GM12801 (cell line): ENCODE measurements around the gene CIITA.

Experiments
- TF ChIP-seq, protein P1 (sequence below): IDR thresholded peaks from one replicate; pipeline ENCODE4 v1.5.1; 2011; ENCODE audit warnings: control low read depth; ENCODE audit not compliant: insufficient read length; ENCODE audit errors: extremely low read depth

The CIITA gene

DNA sequence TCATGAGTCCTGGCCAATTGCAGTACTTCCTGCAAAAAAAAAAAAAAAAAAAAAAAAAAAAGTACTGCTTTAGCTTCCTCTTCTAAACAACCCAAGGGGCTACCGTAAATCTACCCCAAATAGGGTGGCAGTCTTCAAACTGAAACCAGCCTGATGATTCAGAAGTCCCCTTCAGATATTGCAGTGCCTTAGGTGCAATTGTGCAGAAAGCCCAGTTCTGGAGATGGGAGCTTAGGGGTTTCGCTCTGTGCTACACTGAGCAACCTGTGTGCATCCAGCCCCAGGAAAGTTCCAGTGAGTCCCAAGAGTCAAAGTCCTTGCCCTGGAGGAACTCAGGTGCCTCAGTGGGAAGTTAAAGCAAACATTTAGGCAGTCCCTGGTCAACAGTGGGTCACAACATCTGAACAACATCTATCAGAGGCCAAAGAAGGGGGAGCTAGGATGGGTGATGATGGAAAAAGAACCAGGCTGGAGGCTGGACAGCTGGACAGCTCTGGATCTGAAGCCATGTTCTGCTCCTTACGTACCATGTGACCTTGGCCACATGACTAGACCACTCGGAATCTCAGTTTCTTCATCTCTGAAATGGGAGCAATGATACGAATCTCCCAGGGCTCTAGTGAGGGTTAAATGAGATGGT lies 6.7 kb upstream of the CIITA start:
- TF ChIP-seq, protein P1, sequence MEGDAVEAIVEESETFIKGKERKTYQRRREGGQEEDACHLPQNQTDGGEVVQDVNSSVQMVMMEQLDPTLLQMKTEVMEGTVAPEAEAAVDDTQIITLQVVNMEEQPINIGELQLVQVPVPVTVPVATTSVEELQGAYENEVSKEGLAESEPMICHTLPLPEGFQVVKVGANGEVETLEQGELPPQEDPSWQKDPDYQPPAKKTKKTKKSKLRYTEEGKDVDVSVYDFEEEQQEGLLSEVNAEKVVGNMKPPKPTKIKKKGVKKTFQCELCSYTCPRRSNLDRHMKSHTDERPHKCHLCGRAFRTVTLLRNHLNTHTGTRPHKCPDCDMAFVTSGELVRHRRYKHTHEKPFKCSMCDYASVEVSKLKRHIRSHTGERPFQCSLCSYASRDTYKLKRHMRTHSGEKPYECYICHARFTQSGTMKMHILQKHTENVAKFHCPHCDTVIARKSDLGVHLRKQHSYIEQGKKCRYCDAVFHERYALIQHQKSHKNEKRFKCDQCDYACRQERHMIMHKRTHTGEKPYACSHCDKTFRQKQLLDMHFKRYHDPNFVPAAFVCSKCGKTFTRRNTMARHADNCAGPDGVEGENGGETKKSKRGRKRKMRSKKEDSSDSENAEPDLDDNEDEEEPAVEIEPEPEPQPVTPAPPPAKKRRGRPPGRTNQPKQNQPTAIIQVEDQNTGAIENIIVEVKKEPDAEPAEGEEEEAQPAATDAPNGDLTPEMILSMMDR, result no peak

DNA sequence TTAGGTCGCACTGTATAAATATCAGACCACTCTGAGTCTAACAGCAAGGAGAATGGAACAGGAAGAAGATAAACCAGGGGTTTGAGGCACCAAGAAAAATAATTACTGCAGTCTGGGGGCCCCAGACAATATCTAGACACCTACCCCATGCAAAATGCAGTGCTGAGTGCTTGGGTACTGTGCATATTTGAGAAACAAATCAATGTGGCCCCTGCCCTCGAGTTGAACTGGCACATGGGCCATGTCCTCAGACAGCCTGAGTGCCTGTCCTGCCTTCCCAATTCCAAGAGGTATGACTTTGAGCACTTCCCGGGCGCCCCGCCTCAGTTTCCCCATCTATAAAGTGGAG lies 6.2 kb upstream of the CIITA start:
- TF ChIP-seq, protein P1, result no peak

DNA sequence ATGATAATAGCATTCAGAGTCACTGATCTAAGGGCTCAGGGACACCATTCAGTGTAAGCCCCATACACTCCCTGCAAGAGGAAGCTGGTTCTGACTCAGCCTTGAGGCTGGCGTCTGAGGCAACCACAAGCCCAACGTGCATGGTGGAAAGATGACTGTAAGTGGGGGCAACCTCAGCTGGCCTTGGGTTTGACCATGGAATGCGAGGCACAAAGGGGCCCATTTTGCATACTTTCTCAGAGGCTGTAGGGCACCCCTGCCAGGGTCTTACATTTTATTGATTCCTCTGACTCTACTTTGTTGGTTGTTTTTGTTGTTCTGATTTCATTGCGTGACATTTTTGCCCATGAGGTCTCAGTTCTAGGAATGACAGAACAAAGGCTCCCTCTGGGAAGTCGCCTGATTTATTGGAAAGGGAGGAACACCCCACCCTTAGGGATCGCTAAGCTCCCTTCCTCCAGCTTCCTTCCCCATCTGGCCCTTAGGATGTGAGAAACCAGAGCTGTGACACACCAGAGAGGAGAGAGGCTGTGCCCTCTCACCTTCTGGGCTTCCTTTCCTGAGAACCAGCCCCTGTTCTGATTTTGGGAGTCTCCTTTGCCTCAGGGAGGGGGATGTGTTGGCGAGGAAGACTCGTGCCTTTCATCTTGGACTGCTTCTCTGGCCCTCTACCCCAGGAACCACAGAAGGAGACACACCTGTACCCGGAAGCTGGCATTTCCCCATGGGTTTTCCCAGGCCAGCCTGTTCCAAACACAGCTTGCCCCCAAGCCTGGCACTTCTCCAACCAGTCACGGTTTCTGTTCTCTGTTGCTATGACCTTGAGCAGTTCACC lies 5.6 kb upstream of the CIITA start:
- TF ChIP-seq, protein P1, result no peak

DNA sequence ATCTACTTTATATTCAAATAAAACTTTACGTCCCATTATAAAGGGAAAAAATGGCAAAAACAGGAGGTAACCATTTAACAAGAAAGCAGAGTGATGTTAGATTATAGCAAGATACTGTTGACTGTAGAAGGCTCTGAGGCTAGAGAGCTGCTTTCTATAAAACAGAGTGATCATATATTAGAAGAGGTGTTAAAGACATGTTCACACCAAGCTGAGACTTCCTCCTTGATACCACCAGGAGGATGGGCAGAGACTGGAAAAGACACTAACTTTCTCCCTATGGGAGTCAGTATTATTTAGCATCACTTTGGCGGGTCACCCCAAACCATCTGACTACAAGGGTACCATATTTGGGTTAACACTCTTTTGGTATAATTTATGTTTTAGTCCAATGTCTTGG lies 687 bp upstream of the CIITA start:
- TF ChIP-seq, protein P1, result no peak

DNA sequence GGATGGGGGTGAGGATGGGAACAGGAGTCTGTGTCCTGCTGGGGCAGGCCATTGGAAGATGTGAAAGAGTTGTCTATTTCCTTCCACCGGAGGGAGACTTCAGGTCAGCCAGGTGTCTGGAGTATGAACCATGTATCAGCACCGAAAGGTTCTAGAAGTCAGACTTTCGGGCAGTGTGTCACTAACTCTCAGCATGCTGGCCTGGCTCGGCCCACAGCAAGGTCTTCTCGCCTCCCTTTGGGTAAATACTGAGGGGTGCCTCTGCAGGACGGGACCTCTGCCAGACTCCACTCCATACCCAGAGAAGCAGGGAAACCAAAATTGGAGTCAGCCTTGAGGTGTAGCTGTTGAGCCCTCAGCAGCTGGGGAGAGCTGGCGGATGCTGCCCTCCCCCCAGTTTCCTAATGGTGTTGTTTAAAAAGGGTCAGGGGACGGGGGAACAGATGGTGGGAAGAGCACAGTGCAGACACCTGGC lies 507 bp downstream of the CIITA start:
- TF ChIP-seq, protein P1, result no peak

DNA sequence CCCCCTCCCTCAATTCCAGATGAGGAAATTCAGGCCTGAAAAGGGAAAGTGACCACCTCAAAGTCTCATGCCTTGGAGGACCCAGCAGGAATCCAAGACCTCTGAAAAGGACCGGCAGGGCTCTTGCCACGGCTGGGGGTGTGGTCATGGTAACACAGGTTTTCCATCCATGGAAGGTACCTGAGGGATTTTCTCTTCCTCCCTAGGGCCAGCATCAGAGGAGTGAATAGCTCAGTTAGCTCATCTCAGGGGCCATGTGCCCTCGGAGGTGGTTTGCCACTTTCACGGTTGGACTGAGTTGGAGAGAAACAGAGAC lies 1.3 kb downstream of the CIITA start:
- TF ChIP-seq, protein P1, result no peak

DNA sequence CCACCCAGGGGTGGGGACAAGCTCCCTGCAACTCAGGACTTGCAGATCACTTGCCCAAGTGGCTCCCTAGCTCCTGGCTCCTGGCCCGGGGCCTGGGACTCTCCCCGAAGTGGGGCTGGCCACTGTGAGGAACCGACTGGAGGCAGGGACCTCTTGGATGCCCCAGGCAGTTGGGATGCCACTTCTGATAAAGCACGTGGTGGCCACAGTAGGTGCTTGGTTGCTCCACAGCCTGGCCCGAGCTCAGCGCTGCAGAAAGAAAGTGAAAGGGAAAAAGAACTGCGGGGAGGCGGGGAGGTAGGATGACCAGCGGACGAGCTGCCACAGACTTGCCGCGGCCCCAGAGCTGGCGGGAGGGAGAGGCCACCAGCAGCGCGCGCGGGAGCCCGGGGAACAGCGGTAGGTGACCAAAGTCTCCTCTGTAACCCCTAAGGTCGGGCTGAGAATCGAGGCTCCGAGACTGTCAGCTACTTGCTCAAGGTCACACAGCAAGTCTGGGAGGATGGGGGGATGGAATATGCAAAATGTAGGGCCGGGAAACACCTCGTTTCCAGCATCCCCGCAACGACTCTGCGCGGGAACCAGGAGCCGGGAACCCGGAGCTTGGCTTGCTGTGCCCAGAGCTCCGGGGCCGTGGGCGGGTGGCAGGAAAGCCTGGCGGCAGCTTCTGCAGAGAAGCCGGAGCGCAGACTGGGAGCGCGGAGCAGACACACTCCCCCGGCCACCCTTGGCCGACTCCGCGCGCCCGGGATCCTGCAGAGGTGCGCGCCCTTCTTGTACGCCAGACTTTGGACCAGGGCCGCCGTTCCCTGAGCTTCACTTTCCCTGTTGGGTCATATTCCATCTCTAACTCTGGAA lies 1.9 kb downstream of the CIITA start:
- TF ChIP-seq, protein P1, result no peak
